NB4 (cell line): ENCODE measurements around the gene MIAT.

Experiments used
- DNase-seq: peaks from one replicate; pipeline ENCODE4 v3.0.0; 2010; ENCODE audit warnings: low read depth
- H3K4me3 ChIP-seq: one replicate; pipeline ENCODE4 v1.5.1; 2011; ENCODE audit warnings: mild to moderate bottlenecking, low read depth, low read length, moderate library complexity
- MYC ChIP-seq: IDR thresholded peaks from 2 replicates; pipeline ENCODE4 v1.6.1; 2011; ENCODE audit warnings: low read depth, low read length
- POLR2A ChIP-seq: IDR thresholded peaks from 2 replicates; pipeline ENCODE4 v1.6.1; 2011; ENCODE audit warnings: mild to moderate bottlenecking; ENCODE audit not compliant: insufficient read length; ENCODE audit errors: extremely low read depth
- TF ChIP-seq, protein P1 (sequence below): IDR thresholded peaks from one replicate; pipeline ENCODE4 v1.5.1; 2012; ENCODE audit warnings: low read depth, low read length
- TF ChIP-seq, protein P2 (sequence below): IDR thresholded peaks from 2 replicates; pipeline ENCODE4 v1.6.1; 2011; ENCODE audit warnings: low read depth, low read length

MIAT gene

DNA sequence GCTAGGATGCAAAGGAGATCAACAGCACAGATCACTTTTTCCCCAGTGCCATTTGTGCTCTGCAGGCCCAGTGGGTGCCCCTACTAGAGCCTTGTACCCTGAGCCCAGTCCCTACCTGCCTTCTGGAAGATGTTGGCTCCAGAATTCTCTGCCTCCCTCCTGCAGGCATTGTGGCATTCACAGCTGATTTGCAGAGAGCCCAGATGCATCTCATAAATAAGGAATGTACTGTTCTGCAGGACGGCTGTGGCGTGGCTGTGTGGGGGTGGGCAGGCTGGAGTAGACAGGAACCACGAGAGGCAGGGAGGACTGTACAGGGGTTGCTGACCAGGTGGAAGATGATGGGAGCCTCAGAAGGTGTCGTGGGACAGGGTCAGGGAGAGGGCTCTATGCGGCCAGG is 11.2 kb upstream of the MIAT start:
- no peak overlapping the region for H3K4me3 ChIP-seq
- no peak for DNase-seq
- TF ChIP-seq, protein P1, sequence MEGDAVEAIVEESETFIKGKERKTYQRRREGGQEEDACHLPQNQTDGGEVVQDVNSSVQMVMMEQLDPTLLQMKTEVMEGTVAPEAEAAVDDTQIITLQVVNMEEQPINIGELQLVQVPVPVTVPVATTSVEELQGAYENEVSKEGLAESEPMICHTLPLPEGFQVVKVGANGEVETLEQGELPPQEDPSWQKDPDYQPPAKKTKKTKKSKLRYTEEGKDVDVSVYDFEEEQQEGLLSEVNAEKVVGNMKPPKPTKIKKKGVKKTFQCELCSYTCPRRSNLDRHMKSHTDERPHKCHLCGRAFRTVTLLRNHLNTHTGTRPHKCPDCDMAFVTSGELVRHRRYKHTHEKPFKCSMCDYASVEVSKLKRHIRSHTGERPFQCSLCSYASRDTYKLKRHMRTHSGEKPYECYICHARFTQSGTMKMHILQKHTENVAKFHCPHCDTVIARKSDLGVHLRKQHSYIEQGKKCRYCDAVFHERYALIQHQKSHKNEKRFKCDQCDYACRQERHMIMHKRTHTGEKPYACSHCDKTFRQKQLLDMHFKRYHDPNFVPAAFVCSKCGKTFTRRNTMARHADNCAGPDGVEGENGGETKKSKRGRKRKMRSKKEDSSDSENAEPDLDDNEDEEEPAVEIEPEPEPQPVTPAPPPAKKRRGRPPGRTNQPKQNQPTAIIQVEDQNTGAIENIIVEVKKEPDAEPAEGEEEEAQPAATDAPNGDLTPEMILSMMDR: no peak
- TF ChIP-seq POLR2A (no peak), MYC (no peak)
- TF ChIP-seq, protein P2, sequence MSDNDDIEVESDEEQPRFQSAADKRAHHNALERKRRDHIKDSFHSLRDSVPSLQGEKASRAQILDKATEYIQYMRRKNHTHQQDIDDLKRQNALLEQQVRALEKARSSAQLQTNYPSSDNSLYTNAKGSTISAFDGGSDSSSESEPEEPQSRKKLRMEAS: no peak

- no peak for TF ChIP-seq POLR2A
- TF ChIP-seq, protein P2: no peak
- H3K4me3 ChIP-seq: no peak overlapping the region
- DNase-seq: no peak
These were observed 9.3 kb upstream of the MIAT start for GRCh38 chr22:26648011-26648497.

GRCh38 chr22:26648528-26649388 is 8.6 kb upstream of the MIAT start:
- peak; percentile 84 for DNase-seq
- TF ChIP-seq MYC: peak; percentile 92
- TF ChIP-seq, protein P1: no peak
- TF ChIP-seq, protein P2: peak; percentile 93
- H3K4me3 ChIP-seq: no peak overlapping the region

DNA sequence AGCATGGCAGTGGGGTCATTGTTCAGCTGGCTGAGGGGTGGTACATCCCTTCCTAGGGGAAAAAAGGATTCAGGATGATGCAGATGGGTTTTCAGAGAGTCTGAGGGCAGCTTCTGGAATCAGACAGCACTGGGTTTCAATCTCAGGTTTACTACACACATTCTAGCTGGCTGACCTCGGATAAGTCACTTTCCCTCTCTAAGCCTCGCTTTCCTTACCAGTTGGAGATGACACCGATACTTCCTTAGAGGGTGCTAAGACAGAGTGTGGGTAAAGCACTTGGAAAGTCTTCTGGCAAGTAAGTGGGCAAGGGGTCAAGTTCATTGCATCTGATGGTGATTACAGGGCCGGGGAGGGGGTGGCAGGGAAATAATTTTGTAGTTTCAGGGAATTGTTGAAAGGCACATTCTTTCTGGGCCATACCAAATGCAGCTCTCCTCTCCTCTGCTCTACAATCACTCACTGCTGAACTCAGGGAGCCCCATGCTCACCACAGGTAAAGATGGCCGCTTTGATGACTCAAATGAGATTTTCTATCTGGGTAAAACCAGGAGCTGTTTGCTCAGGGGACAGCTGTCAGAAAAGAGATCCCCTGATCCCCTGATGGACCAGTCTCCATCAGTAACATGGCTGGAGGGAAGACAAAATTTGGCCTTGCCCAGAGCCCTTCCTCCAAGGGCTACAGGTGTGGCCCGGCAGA is 6.5 kb upstream of the MIAT start:
- no peak overlapping the region for H3K4me3 ChIP-seq
- TF ChIP-seq POLR2A (no peak), MYC (no peak)
- TF ChIP-seq, protein P2: no peak
- TF ChIP-seq, protein P1: no peak
- DNase-seq: no peak

GRCh38 chr22:26651815-26652214 is 5.6 kb upstream of the MIAT start:
- TF ChIP-seq, protein P2: no peak
- no peak for TF ChIP-seq POLR2A
- no peak for TF ChIP-seq MYC
- TF ChIP-seq, protein P1: no peak
- no peak overlapping the region for H3K4me3 ChIP-seq
- no peak for DNase-seq

DNA sequence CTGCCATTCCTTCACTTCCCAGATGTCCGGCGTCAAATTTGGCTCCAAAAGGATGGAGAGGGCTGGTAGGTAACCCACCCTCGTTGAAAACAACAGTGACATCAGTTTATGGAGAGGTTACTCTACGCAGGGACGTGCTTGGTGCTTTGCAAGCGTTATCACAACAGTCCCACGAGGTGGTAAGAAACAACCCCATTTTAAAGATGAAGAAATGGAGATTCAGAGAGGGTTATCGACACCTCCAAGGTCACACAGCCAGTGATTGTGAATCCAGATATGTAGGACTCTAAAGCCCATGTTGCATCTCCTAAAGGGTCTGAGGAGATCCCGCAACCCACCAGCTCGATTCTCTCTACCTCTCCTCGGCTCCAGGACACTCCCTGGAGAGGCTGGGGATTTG is 773 bp downstream of the MIAT start:
- TF ChIP-seq POLR2A (no peak), MYC (no peak)
- TF ChIP-seq, protein P1: no peak
- TF ChIP-seq, protein P2: no peak
- peak overlapping the region; percentile 25 for H3K4me3 ChIP-seq

More for the DNA sequence above, 773 bp downstream of the MIAT start:
- no peak for DNase-seq
